Fibroblast of the aortic adventitia (primary cell): ENCODE results near the gene UNC5C. TPM values are rescaled to one million over a fixed set of nuclear protein-coding genes. Genes with fewer than 3 reads are reported as not detected.

ENCODE experiments used
- DNase-seq: peaks from one replicate; pipeline ENCODE4 v3.0.0-alpha.2; 2010; ENCODE audit warnings: low read depth
- H3K4me3 ChIP-seq: 2 replicates; pipeline ENCODE4 v1.5.1; 2011; ENCODE audit warnings: low read depth, mild to moderate bottlenecking, control low read depth, low read length, moderate library complexity
- CTCF ChIP-seq: IDR thresholded peaks from 2 replicates; pipeline ENCODE4 v1.5.1; 2011; ENCODE audit warnings: mild to moderate bottlenecking, low read length, control low read depth, inconsistent platforms; ENCODE audit not compliant: insufficient read depth
- total RNA-seq: library from RNA; depleted of rRNA; stranded (reverse); fragments of >200 nt; gene quantifications from 2 replicates; pipeline ENCODE4 v1.2.3, GENCODE V29; 2012; ENCODE audit warnings: low replicate concordance

UNC5C gene
- total RNA-seq, 1 donor: 2.2 TPM

GRCh38 chr4:95556207-95556859 is 7.6 kb upstream of the UNC5C start:
- no peak for TF ChIP-seq CTCF
- no peak for DNase-seq
- H3K4me3 ChIP-seq: no peak overlapping the region

DNA sequence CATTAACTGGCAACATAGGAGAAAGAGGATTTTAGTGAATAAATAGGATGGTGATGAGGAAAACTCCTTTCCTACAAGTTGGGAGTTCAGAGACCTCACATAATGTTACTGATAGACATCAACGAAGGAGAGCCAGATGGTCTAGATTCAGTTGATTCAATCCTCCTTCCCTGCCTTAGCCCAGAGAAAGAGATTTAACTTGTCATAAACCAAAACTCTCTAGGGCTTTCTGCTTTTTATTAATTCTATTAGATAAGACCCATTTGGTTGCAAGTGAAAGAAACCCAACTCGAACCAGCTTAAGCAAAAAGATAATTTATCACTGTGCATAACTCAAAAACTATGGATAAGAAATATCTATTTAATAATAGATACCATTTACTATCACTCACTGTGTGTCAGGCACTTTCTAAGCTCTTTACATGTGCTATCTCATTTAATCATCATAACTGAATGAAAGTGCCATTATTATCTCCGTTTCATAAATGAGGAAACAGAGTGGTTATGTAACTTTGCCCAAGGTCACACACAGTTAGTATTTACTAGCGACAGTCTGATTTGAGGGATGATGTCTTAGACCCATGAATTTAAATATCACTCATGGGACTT is 4.3 kb upstream of the UNC5C start:
- DNase-seq: no peak
- TF ChIP-seq CTCF: no peak
- no peak overlapping the region for H3K4me3 ChIP-seq

DNA sequence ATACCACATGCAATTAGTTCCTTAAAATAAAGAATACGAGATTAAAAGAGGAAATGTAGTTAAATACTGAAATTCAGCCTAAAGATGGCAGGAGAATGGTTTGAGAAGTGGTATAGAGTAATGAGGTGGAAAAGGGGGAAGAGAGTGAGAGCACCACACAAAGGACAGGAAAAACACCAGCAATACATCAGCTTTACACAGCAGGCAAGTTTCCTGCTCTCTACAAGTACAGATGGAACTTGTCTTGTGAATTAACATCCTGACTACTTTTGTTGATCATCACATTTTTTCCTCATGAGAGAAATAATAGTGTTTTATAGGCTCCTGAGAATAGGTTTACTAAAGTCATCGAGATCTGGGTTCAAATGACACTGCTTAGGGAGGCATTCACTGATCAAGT is 2.9 kb upstream of the UNC5C start:
- no peak overlapping the region for H3K4me3 ChIP-seq
- DNase-seq: no peak
- TF ChIP-seq CTCF: no peak

DNA sequence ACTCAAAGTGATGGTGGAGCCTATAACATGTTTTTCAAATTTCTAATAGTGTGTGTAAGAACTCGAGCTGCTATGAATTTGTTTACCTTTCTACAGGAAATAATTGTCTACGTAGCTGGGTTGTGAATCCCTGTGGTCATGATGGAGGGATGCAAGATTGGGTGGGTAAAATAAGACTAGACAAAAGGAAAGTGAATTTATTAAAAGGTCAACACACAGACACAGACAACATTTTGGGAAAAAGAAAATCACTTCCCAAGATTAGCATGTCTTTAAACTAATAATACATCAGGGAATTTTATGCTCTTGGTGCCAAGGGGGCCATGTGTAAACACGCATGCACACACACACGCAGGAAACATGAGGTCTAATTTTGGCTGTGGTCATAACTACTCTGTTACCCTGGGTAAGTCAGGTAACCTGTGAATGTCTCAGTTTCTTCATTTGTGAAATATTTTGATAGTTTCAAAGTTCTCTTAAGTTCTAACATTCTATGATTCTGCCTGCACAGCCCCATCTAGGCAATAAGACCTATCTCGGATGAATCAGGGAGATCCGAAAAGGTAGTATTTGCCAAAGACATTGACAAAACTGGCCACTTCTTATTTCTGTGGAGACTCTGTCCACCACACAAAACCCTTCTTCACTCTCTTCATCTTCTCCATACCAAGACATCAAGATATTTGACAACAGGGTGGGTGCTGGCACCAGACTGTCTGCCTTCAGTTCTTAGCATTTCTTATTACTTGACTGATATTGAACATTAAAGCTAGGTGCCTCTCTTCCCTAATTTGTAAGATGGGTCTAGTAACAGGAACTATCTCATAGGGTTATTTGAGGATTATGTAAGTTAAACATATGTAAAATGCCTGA is 1.6 kb upstream of the UNC5C start:
- no peak for TF ChIP-seq CTCF
- no peak for DNase-seq
- peak overlapping the region; percentile 70 for H3K4me3 ChIP-seq

- TF ChIP-seq CTCF: no peak
- peak overlapping the region; percentile 70 for H3K4me3 ChIP-seq
- DNase-seq: peak; percentile 47
These were observed 707 bp upstream of the UNC5C start for GRCh38 chr4:95549246-95550114.
